Measurements from ENCODE around the gene ZNF555. TPM values are rescaled to one million over a fixed set of nuclear protein-coding genes. Genes with fewer than 3 reads are reported as not detected.
A peak's percentile ranks its signal among the peaks of the same experiment; 100 is the strongest.

Gene ZNF555
- total RNA-seq, 1 donor from 2014 or later = 29.1 TPM

GRCh38 chr19:2824129-2824528, 17.1 kb upstream of the ZNF555 start:
- no peak for DNase-seq (ENCODE audit: low read depth)

- DNase-seq (ENCODE audit: low read depth) = no peak
These were observed 14.3 kb upstream of the ZNF555 start for GRCh38 chr19:2827022-2827421.

- peak; percentile 9 for DNase-seq (ENCODE audit: low read depth)
These were observed 13.3 kb upstream of the ZNF555 start for GRCh38 chr19:2827840-2828489.

- DNase-seq (ENCODE audit: low read depth) = no peak
These were observed 6.9 kb upstream of the ZNF555 start for GRCh38 chr19:2834294-2834871.

- DNase-seq (ENCODE audit: low read depth) = no peak
These were observed 3.8 kb upstream of the ZNF555 start for GRCh38 chr19:2837430-2837829.

- no peak for DNase-seq (ENCODE audit: low read depth)
These were observed 740 bp downstream of the ZNF555 start for GRCh38 chr19:2841855-2842574.

GRCh38 chr19:2845107-2845506, 3.8 kb downstream of the ZNF555 start:
- DNase-seq (ENCODE audit: low read depth) = no peak

- peak; percentile 92 for DNase-seq (ENCODE audit: low read depth)
These were observed 5.1 kb downstream of the ZNF555 start for GRCh38 chr19:2846180-2846894.

- peak; percentile 12 for DNase-seq (ENCODE audit: low read depth)
These were observed 6.2 kb downstream of the ZNF555 start for GRCh38 chr19:2847507-2847906.

- DNase-seq (ENCODE audit: low read depth) = peak; percentile 98
These were observed 7.3 kb downstream of the ZNF555 start for GRCh38 chr19:2848616-2849015.

GRCh38 chr19:2850256-2850925, 9.1 kb downstream of the ZNF555 start:
- no peak for DNase-seq (ENCODE audit: low read depth)

- DNase-seq (ENCODE audit: low read depth) = no peak
These were observed 11.3 kb downstream of the ZNF555 start for GRCh38 chr19:2852598-2852997.

- DNase-seq (ENCODE audit: low read depth) = no peak
These were observed 11.8 kb downstream of the ZNF555 start for GRCh38 chr19:2853015-2853606.

GRCh38 chr19:2854849-2855248, 13.6 kb downstream of the ZNF555 start:
- no peak for DNase-seq (ENCODE audit: low read depth)

GRCh38 chr19:2856457-2857050, 15.3 kb downstream of the ZNF555 start:
- DNase-seq (ENCODE audit: low read depth) = no peak

GRCh38 chr19:2858864-2859263, 17.6 kb downstream of the ZNF555 start:
- DNase-seq (ENCODE audit: low read depth) = no peak

GRCh38 chr19:2863816-2864215, 22.5 kb downstream of the ZNF555 start:
- peak; percentile 81 for DNase-seq (ENCODE audit: low read depth)

GRCh38 chr19:2865334-2866100, 24.2 kb downstream of the ZNF555 start:
- no peak for DNase-seq (ENCODE audit: low read depth)

- no peak for DNase-seq (ENCODE audit: low read depth)
These were observed 25.3 kb downstream of the ZNF555 start for GRCh38 chr19:2866495-2867024.

All from myocyte (in vitro differentiated cells).